Measurements from ENCODE around the gene HHAT.

The HHAT gene

DNA sequence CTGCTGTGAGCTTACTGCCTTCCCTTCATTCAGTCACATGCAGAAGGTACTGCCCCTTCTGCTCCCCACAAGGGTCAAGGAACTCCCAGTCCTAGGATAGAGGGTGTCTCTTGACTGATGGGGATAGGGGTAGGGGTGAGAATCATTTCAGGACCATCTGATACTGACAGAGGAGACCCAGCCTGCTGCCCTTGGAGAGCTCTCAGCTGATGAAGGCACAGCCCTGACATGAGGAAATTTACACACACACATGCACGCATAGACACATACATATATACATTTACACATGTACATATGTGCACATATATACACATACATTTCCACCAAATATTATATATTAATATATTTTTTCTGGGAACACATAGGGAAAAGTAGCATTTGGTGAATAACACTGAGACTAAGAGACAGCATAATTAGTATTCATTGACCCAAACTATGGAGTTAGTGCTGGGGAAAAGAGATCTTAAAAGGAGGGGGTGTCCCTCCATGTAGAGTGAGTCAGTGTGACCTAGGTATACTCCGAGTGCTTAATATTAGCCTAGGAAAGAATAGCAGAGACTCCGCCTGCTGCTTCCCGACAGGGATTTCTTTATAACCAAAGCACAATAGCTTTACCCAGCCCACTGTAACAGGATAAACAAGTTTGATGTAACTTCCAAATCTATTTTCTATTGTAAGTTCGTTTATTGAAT, 27.6 kb upstream of the HHAT start:
- peaks cover 30 to 66% of the 10 kb centered on the region in 2 donors for H3K27me3 Mint-ChIP-seq
- no peaks in the 10 kb centered on the region for H3K9me3 Mint-ChIP-seq
- no peak overlapping the region for H3K27ac Mint-ChIP-seq
- DNase-seq (no peak), ATAC-seq (replicated peaks) (no peak)
- no peak overlapping the region for H3K4me3 Mint-ChIP-seq
- no peaks in the 10 kb centered on the region for H3K36me3 Mint-ChIP-seq (ENCODE audit: insufficient read depth)
- no peaks in the 10 kb centered on the region for H3K4me1 Mint-ChIP-seq (ENCODE audit: low read depth in 2 of 2)

DNA sequence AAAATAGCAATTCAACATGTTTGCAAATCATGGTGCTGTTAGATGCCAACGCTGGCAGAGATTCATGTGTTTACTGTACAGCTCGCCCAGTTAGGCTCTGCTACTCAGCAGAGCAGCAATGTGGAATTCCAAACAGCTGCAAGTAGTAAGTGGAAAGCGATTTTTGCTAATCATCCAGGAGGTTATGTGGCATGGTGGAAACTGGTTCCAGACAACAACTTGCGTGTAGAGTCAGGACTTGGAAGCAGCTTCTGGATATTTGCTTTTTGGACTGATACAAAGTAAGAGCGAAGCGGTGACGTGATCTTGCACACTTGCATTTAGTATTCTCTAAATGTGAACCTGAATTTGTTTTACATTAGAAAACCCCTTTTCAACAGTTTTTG, 27.1 kb upstream of the HHAT start:
- Mint-ChIP-seq H3K27me3 (peaks cover 28 to 61% of the 10 kb centered on the region in 2 donors), H3K36me3 (ENCODE audit: insufficient read depth) (no peaks in the 10 kb centered on the region), H3K27ac (no peak overlapping the region), H3K4me1 (ENCODE audit: low read depth in 2 of 2) (no peaks in the 10 kb centered on the region), H3K9me3 (no peaks in the 10 kb centered on the region), H3K4me3 (no peak overlapping the region)
- no peak for DNase-seq
- ATAC-seq (replicated peaks), result no peak

DNA sequence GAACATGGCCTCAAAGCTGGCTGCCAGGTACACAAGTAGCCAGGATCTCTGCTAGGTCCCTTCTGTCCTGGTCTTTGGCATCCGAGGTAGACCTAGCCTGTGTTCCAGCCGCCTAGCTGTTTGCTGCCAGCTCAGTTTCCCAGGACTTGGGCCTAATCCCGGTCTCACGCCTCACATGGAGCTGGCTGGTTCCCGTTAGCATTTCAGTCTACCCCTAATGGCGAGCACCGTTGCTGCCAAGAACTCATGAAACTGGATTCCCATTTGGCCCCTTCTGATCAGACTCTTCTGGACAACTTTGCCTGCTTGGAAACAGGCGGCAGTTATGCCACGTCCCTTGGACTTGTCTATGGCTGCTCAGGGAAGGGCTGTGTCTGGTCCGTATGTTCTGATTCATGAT, 26.2 kb upstream of the HHAT start:
- Mint-ChIP-seq H3K36me3 (ENCODE audit: insufficient read depth) (no peaks in the 10 kb centered on the region), H3K9me3 (no peaks in the 10 kb centered on the region), H3K4me1 (ENCODE audit: low read depth in 2 of 2) (no peaks in the 10 kb centered on the region), H3K4me3 (no peak overlapping the region), H3K27ac (no peak overlapping the region), H3K27me3 (peaks cover 20 to 61% of the 10 kb centered on the region in 2 donors)
- ATAC-seq (replicated peaks), result no peak
- no peak for DNase-seq

DNA sequence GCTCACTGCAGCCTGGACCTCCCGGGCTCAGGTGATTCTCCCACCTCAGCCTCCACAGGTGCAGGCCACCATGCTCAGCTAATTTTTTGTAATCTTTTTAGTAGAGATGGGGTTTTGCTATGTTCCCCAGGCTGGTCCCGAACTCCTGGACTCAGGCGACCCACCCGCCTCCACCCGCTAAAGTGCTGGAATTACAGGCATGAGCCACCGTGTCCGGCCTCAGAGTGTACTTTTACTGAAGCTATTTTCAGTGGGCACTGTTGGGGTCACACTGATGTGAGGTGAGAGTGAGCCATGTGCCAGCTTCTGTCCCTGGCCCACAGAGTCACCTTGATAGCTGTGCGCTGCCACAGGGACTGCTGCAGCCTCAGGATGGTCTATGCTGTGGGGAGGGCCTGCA, 25.3 kb upstream of the HHAT start:
- ATAC-seq (replicated peaks) (no peak), DNase-seq (no peak)
- H3K27ac Mint-ChIP-seq, result no peak overlapping the region
- no peaks in the 10 kb centered on the region for H3K4me1 Mint-ChIP-seq (ENCODE audit: low read depth in 2 of 2)
- H3K9me3 Mint-ChIP-seq, result no peaks in the 10 kb centered on the region
- H3K27me3 Mint-ChIP-seq, result peaks cover 12 to 55% of the 10 kb centered on the region in 2 donors
- no peak overlapping the region for H3K4me3 Mint-ChIP-seq
- H3K36me3 Mint-ChIP-seq (ENCODE audit: insufficient read depth), result no peaks in the 10 kb centered on the region

DNA sequence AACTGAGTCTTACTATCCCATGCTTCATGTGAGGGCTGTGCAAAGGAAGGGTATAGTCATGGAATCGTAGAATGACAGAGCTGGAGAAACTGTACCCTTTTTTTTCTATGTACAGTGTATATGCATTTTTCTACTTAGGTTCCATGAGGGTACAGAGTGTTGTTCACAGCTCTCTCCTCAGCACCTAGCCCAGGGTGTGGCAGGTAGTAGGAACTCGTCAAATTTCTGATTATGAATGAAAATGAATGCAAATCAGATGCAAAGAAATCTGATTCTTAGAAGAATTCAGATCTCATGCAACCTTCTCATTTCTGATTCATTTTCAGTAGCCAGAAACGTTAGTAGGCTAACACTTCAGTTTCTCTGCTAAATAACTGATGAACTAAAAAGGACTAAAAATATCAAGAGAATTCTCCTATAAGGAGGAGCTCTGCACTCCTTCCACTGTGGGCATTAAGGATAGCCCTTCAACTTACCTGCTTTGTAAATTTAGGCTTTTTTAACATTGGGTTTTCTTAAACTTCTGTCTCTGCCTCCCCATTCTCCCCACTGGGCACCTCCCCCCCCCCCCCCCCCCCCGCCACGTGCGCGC, 18.0 kb upstream of the HHAT start:
- H3K27me3 Mint-ChIP-seq, result peaks cover 0 to 39% of the 10 kb centered on the region in 2 donors
- H3K36me3 Mint-ChIP-seq (ENCODE audit: insufficient read depth), result peaks cover 5% of the 10 kb centered on the region
- H3K27ac Mint-ChIP-seq, result peak overlapping the region; percentile 75 to 93
- H3K4me1 Mint-ChIP-seq (ENCODE audit: low read depth in 2 of 2), result peaks cover 5 to 8% of the 10 kb centered on the region in 2 donors
- H3K9me3 Mint-ChIP-seq, result no peaks in the 10 kb centered on the region
- DNase-seq, result no peak
- H3K4me3 Mint-ChIP-seq, result peak overlapping the region; percentile 78 to 80
- peak; percentile 6 for ATAC-seq (replicated peaks)

DNA sequence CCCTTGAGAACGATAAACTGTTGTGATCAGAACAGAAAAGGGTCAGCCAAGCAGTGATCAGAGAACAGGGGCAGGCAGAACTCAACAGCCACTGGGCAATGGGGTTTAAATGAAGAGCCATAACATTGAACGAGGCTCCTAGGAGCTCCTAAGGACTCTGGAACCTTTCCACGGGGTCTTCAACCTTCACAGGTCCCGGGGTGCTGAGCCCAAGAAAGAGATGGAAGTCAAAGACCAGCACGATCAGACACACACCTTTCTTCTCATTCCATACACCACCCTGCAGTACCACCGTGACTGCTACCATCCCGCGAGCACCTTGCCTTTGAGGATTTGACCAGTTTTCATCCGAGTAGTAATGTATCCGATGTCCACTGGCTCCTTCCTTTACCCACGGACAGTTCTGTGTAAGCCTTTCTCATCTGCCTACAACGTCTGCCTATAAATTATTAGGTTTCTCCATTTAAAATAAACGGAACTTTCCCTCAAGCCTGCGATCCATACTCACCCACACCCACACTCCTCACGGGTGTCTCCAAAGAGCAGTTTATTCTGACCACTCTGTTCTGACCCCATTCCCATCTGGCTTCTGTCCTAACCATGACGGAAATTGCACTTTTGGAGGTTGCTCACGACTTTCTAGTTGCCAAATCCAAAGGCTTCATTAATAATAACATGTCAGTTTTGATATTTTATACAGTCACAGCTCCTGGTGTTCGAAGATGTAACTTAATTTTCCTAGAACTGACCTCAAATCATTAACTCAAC, 16.8 kb upstream of the HHAT start:
- Mint-ChIP-seq H3K27ac (peak overlapping the region; percentile 75 to 93), H3K4me3 (peak overlapping the region; percentile 20 to 78), H3K36me3 (ENCODE audit: insufficient read depth) (peaks cover 5% of the 10 kb centered on the region), H3K4me1 (ENCODE audit: low read depth in 2 of 2) (peaks cover 5 to 8% of the 10 kb centered on the region in 2 donors), H3K27me3 (peaks cover 0 to 36% of the 10 kb centered on the region in 2 donors), H3K9me3 (no peaks in the 10 kb centered on the region)
- ATAC-seq (replicated peaks) (no peak), DNase-seq (no peak)

DNA sequence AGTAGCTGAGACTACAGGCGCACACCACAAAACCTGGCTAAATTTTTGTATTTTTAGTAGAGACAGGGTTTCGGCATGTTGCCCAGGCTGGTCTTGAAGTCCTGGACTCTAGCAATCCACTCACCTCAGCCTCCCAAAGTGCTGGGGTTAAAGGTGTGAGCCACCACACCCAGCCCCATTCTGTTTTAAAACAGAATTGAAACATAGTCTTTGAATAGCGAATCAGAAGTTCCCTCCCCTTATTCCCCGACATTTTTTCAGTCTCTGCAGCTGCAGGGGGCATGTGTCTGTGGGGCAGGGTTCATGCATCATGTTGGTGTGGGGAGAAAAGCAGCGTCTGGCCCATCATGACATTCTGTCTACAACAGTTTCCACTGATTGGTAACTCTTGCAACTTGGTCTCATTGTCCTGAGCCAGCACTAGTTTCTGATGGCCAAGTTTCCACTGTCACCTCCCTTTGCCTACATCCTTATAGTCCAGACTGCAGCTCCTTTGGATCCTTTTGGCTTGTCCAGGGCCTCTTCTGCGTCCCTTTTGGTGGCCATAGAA, 15.6 kb upstream of the HHAT start:
- peak overlapping the region in 1 of 2 donors; percentile 23 for H3K27ac Mint-ChIP-seq
- peak overlapping the region in 1 of 2 donors; percentile 20 for H3K4me3 Mint-ChIP-seq
- no peaks in the 10 kb centered on the region for H3K9me3 Mint-ChIP-seq
- peaks cover 5 to 8% of the 10 kb centered on the region in 2 donors for H3K4me1 Mint-ChIP-seq (ENCODE audit: low read depth in 2 of 2)
- peaks cover 0 to 29% of the 10 kb centered on the region in 2 donors for H3K27me3 Mint-ChIP-seq
- H3K36me3 Mint-ChIP-seq (ENCODE audit: insufficient read depth), result peaks cover 5% of the 10 kb centered on the region
- DNase-seq (no peak), ATAC-seq (replicated peaks) (no peak)

DNA sequence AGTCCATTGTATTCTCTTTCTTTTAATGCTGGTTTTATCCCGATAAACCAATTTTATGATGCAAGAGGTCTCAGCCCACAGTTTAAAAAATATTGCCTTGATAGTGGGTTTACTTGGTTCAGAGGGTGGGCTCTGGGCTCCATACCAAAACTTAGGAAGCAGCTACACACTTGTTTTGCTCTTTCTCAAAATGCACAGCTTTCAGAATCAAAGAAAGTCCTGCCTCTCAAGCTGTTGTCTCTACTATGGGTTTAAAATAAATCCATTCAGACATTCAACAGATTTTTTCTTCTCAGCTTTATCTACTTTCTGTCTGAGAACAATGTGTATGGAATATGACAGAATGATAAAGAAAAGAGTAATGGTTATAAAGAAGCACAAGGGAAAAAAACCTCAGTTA, 14.8 kb upstream of the HHAT start:
- Mint-ChIP-seq H3K4me3 (no peak overlapping the region), H3K9me3 (no peaks in the 10 kb centered on the region), H3K27ac (no peak overlapping the region), H3K36me3 (ENCODE audit: insufficient read depth) (peaks cover 5% of the 10 kb centered on the region), H3K27me3 (peaks cover 0 to 27% of the 10 kb centered on the region in 2 donors), H3K4me1 (ENCODE audit: low read depth in 2 of 2) (peaks cover 5 to 8% of the 10 kb centered on the region in 2 donors)
- DNase-seq (no peak), ATAC-seq (replicated peaks) (no peak)

DNA sequence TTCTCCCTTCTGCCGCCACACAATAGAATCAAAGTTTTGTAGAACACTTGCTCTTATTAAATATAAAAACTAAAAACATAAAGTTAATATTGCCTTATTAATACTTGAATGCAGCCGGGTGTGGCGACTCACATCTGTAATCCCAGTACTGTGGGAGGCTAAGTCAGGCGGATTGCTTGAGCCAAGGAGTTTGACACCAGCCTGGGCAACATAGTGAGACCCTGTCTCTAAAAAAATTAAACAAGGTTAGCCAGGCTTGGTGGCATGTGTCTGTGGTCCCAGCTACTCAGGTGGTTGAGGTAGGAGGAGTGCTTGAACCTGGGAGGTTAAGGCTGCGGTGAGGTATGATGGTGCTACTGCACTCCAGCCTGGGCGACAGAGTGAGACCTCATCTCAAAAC, 13.2 kb upstream of the HHAT start:
- no peak for DNase-seq
- Mint-ChIP-seq H3K27ac (no peak overlapping the region), H3K36me3 (ENCODE audit: insufficient read depth) (peaks cover 5% of the 10 kb centered on the region), H3K4me1 (ENCODE audit: low read depth in 2 of 2) (peaks cover 5 to 8% of the 10 kb centered on the region in 2 donors), H3K4me3 (no peak overlapping the region), H3K27me3 (peaks cover 0 to 16% of the 10 kb centered on the region in 2 donors), H3K9me3 (no peaks in the 10 kb centered on the region)
- ATAC-seq (replicated peaks), result no peak

DNA sequence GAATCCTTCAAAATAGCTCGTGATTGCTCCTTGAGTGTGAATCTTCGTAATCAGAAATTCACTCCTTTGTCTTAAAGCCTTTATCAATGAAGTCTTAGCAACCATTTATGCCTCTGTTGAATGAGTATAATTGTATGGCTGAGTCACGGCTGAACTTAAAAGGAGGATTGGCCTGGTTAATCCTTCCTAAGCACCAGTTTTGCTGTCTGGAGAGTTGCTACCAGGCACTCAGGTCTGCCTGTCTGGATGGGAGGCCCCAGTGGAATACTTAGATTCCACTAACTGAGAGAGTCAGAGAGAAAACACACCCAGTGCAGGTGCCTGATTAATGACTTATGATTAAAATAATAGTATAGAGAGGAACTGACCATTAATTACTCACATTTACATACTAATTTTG, 7.6 kb upstream of the HHAT start:
- Mint-ChIP-seq H3K27me3 (peaks cover 0 to 6% of the 10 kb centered on the region in 2 donors), H3K4me3 (no peak overlapping the region), H3K4me1 (ENCODE audit: low read depth in 2 of 2) (no peaks in the 10 kb centered on the region), H3K27ac (no peak overlapping the region), H3K9me3 (no peaks in the 10 kb centered on the region), H3K36me3 (ENCODE audit: insufficient read depth) (peaks cover 3% of the 10 kb centered on the region)
- ATAC-seq (replicated peaks) (no peak), DNase-seq (no peak)

DNA sequence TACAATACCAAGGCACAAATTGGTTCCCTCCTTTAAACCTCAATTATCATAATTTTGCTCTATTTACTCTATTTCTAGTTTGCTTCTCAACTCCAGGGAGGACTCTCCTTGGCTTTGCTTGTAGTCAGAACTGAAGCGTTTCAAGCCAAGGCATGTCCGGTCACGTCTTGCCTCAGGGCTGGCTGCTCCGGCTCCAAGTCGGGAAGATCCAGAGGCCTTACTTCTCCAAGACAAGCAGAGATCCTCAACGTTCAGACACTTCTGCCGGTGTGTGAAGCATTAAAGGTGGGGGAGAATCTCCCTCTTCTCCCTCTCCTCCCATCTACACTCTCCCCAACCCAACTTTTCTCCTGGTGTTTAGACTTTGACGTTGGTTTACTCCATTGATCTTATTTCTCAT, 7.2 kb upstream of the HHAT start:
- no peak overlapping the region for H3K4me3 Mint-ChIP-seq
- ATAC-seq (replicated peaks) (no peak), DNase-seq (no peak)
- no peaks in the 10 kb centered on the region for H3K9me3 Mint-ChIP-seq
- peaks cover 0 to 6% of the 10 kb centered on the region in 2 donors for H3K27me3 Mint-ChIP-seq
- peaks cover 3% of the 10 kb centered on the region for H3K36me3 Mint-ChIP-seq (ENCODE audit: insufficient read depth)
- H3K4me1 Mint-ChIP-seq (ENCODE audit: low read depth in 2 of 2), result no peaks in the 10 kb centered on the region
- H3K27ac Mint-ChIP-seq, result no peak overlapping the region

DNA sequence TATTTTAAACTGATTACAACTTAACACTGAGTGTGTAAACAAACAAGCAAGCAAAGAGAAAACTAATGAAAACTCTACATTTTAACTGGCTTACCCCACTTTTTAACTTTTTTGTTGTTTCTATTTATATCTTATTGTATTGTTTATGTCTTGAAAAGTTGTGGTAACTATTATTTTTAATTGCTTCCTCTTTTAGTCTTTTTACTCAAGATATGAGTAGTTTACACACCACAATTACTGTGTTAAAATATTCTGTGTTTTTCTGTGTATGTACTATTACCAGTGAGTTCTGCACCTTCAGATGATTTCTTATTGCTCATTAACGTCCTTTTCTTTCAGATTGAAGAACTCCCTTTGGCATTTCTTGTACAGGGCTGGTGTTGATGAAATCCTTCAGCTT, 4.7 kb upstream of the HHAT start:
- H3K27ac Mint-ChIP-seq, result no peak overlapping the region
- DNase-seq (no peak), ATAC-seq (replicated peaks) (no peak)
- H3K36me3 Mint-ChIP-seq (ENCODE audit: insufficient read depth), result peaks cover 5% of the 10 kb centered on the region
- no peaks in the 10 kb centered on the region for H3K9me3 Mint-ChIP-seq
- no peak overlapping the region for H3K4me3 Mint-ChIP-seq
- no peaks in the 10 kb centered on the region for H3K27me3 Mint-ChIP-seq
- peaks cover 7 to 8% of the 10 kb centered on the region in 2 donors for H3K4me1 Mint-ChIP-seq (ENCODE audit: low read depth in 2 of 2)

DNA sequence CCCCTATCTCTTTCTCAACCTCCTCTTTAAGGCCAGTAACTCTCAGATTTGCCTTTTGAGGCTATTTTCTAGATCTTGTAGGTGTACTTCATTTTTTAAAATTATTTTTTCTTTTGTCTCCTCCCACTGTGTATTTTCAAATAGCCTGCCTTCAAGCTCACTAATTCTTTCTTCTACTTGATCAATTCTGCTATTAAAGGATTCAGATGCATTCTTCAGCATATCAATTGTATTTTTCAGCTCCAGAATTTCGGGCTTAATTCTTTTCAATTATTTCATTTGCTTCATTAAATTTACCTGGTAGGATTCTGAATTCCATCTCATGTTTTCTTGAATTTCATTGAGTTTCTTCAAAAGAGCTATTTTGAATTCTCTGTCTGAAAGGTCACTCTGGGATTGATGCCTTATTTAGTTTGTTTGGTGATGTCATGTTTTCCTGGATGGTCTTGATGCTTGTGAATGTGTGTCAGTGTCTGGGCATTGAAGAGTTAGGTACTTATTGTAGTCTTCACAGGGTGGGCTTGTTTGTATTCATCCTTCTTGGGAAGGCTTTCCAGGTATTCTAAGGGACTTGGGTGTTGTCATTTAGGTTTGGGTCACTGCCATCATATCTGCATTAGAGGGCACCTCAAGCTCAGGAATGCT, 3.6 kb upstream of the HHAT start:
- no peak for ATAC-seq (replicated peaks)
- Mint-ChIP-seq H3K27ac (no peak overlapping the region), H3K27me3 (no peaks in the 10 kb centered on the region), H3K9me3 (no peaks in the 10 kb centered on the region), H3K4me1 (ENCODE audit: low read depth in 2 of 2) (peaks cover 18 to 20% of the 10 kb centered on the region in 2 donors), H3K36me3 (ENCODE audit: insufficient read depth) (peaks cover 10% of the 10 kb centered on the region), H3K4me3 (no peak overlapping the region)
- DNase-seq, result no peak

Measured in effector memory CD8-positive, alpha-beta T cell (primary cell).